ENCODE measurements around the gene IQCK. TPM values are rescaled to one million over a fixed set of nuclear protein-coding genes. Genes with fewer than 3 reads are reported as not detected.

IQCK gene
- total RNA-seq, 6 donors from 2014 or later = 9.3 to 50.3 (median 18.3) TPM

DNA sequence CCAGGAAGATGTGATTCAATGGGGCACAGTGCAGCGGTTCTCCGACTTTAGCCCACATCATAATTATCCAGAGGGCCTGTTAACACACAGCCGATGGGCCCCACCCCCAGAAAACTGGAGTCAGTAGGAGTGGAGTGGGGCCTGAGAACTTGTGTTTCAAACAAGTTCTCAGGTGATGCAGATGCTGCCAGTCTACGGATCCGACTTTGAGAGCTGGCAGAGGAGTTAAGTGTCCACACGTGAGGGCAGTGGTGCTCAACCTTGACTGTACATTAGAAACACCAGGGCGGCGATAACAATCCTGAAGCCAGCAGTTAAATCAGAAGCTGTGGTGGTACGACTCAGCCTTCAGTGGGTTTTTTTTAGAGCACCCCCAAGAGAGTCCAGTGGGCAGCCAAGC lies 91.6 kb downstream of the IQCK start:
- H3K27me3 ChIP-seq = no peaks in the 10 kb centered on the region
- peaks cover 3 to 16% (median 8%) of the 10 kb centered on the region in 4 donors for H3K4me1 ChIP-seq
- 88 to 89% methylated on average over 8 to 9 of the region's 9 CpGs for WGBS, 2 donors
- H3K36me3 ChIP-seq = no peaks in the 10 kb centered on the region
- TF ChIP-seq POLR2AphosphoS5 (IDR thresholded peaks at IDR 0.05) (no peak), POLR2A (IDR thresholded peaks at IDR 0.05) (no peak), EP300 (IDR thresholded peaks at IDR 0.05) (no peak)
- TF ChIP-seq, protein P1, sequence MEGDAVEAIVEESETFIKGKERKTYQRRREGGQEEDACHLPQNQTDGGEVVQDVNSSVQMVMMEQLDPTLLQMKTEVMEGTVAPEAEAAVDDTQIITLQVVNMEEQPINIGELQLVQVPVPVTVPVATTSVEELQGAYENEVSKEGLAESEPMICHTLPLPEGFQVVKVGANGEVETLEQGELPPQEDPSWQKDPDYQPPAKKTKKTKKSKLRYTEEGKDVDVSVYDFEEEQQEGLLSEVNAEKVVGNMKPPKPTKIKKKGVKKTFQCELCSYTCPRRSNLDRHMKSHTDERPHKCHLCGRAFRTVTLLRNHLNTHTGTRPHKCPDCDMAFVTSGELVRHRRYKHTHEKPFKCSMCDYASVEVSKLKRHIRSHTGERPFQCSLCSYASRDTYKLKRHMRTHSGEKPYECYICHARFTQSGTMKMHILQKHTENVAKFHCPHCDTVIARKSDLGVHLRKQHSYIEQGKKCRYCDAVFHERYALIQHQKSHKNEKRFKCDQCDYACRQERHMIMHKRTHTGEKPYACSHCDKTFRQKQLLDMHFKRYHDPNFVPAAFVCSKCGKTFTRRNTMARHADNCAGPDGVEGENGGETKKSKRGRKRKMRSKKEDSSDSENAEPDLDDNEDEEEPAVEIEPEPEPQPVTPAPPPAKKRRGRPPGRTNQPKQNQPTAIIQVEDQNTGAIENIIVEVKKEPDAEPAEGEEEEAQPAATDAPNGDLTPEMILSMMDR (IDR thresholded peaks at IDR 0.05) = no peak
- H3K27ac ChIP-seq = peak overlapping the region in 1 of 4 donors; percentile 35
- H3K4me3 ChIP-seq = no peak overlapping the region
- peaks cover 0 to 7% (median 0%) of the 10 kb centered on the region in 4 donors for H3K9me3 ChIP-seq
- ATAC-seq (ENCODE audit: low FRiP score in 2 of 2) (no peak), DNase-seq (no peak)

GRCh38 chr16:19810817-19811731 lies 93.0 kb downstream of the IQCK start:
- H3K27me3 ChIP-seq = no peaks in the 10 kb centered on the region
- no peak for TF ChIP-seq EP300 (IDR thresholded peaks at IDR 0.05)
- TF ChIP-seq, protein P1 (IDR thresholded peaks at IDR 0.05) = no peak
- no peak for TF ChIP-seq POLR2A (IDR thresholded peaks at IDR 0.05)
- no peak for TF ChIP-seq POLR2AphosphoS5 (IDR thresholded peaks at IDR 0.05)
- ATAC-seq (ENCODE audit: low FRiP score in 2 of 2) (peak in 1 of 2 donors; percentile 50), DNase-seq (no peak)
- no peaks in the 10 kb centered on the region for H3K36me3 ChIP-seq
- peaks cover 0 to 16% (median 6%) of the 10 kb centered on the region in 4 donors for H3K4me1 ChIP-seq
- H3K27ac ChIP-seq = peak overlapping the region in 1 of 4 donors; percentile 4
- WGBS, 2 donors = 77 to 79% methylated on average over 13 of the region's 13 CpGs
- H3K9me3 ChIP-seq = peaks cover 0 to under 1% (median 0%) of the 10 kb centered on the region in 4 donors
- no peak overlapping the region for H3K4me3 ChIP-seq

DNA sequence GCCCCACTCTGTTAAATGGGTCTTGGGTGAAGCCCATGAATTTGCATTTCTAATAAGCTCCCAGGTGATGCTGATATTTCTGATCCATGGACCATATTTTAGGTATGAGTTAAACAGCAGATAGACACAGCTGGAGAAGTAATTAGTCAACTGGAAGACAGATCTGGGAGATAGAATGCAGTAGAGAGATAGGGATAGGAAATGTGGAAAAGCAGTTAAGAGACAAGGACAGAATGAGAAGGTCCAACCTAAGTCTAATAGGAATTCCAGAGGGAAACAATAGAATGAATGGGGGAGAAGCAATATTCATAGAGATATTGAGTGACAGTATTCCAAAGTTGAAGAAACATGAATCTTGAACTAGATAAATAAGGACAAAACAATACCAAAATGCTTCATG lies 94.9 kb downstream of the IQCK start:
- Histone ChIP-seq H3K4me1 (peaks cover 0 to 13% (median 4%) of the 10 kb centered on the region in 4 donors), H3K9me3 (no peaks in the 10 kb centered on the region), H3K36me3 (no peaks in the 10 kb centered on the region), H3K27me3 (no peaks in the 10 kb centered on the region), H3K4me3 (no peak overlapping the region), H3K27ac (no peak overlapping the region)
- no peak for DNase-seq
- ATAC-seq (ENCODE audit: low FRiP score in 2 of 2) = no peak
- no peak for TF ChIP-seq POLR2A (IDR thresholded peaks at IDR 0.05)
- TF ChIP-seq EP300 (IDR thresholded peaks at IDR 0.05) = no peak
- TF ChIP-seq, protein P1 (IDR thresholded peaks at IDR 0.05) = no peak
- TF ChIP-seq POLR2AphosphoS5 (IDR thresholded peaks at IDR 0.05) = no peak

GRCh38 chr16:19815418-19815817 lies 97.3 kb downstream of the IQCK start:
- no peak overlapping the region for H3K27ac ChIP-seq
- H3K27me3 ChIP-seq = no peaks in the 10 kb centered on the region
- WGBS, 2 donors = 60 to 74% methylated on average over 2 of the region's 2 CpGs
- no peak for ATAC-seq (ENCODE audit: low FRiP score in 2 of 2)
- H3K9me3 ChIP-seq = no peaks in the 10 kb centered on the region
- no peaks in the 10 kb centered on the region for H3K4me1 ChIP-seq
- no peaks in the 10 kb centered on the region for H3K36me3 ChIP-seq
- TF ChIP-seq POLR2AphosphoS5 (IDR thresholded peaks at IDR 0.05) = no peak
- TF ChIP-seq POLR2A (IDR thresholded peaks at IDR 0.05) = no peak
- TF ChIP-seq, protein P1 (IDR thresholded peaks at IDR 0.05) = no peak
- TF ChIP-seq EP300 (IDR thresholded peaks at IDR 0.05) = no peak
- no peak overlapping the region for H3K4me3 ChIP-seq
- no peak for DNase-seq

Measured in upper lobe of left lung (tissue), 6 donors.